A172 (cell line): ENCODE measurements around the gene ATRAID. TPM values are rescaled to one million over a fixed set of nuclear protein-coding genes. Genes with fewer than 3 reads are reported as not detected.

Experiments used
- DNase-seq: peaks from one replicate; pipeline ENCODE4 v3.0.0-alpha.2; 2015; ENCODE audit warnings: low spot score
- total RNA-seq: library from RNA; depleted of rRNA; stranded (reverse); fragments of >200 nt; shearing (Covaris generic); gene quantifications from 2 replicates; pipeline ENCODE4 v1.2.3, GENCODE V29; 2014; rRNA removed

Gene ATRAID
- total RNA-seq, 1 experiment from 2014 or later: 191 TPM

GRCh38 chr2:27250652-27251379 lies 39.0 kb downstream of the ATRAID start:
- no peak for DNase-seq

DNA sequence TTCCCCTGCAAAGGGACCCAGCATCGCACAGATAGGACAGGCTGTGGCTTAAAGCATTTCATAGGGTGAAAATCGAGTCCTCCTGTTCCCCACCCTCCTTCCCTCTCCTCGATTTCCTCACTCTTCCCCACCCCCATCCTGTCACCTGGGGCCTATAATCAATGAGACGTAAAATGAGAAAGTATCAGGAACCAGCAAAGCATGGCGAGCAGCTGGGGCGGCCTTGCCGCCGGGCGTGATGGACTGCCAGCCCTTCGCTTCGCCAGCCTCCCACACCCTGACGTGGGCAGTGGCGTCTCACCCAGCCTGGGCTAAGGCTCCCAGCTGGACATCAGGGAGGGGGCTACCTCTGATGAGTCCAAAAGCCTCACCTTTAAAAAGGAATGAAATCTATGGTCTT lies 39.9 kb downstream of the ATRAID start:
- DNase-seq: no peak

GRCh38 chr2:27255187-27255586 lies 43.3 kb downstream of the ATRAID start:
- DNase-seq: no peak

DNA sequence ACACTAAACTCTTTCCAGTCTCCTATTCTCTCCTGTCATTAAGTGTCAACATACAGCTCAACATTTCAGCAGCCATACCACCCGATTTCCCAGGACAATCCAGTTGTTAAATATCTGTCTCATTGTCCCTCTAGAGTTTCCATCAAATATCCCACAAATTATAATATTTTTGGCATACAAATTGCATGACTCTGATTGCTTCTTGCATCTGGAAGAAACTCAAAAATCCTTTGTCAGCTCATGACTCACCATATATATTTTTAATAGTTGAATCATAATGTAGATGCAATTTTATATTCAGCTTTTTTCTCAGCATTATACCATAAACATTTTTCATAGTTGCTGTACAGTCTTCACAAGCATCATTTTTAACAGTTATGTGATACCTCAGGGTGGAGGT lies 43.8 kb downstream of the ATRAID start:
- DNase-seq: no peak

- no peak for DNase-seq
Observed at GRCh38 chr2:27256855-27257454, 45.1 kb downstream of the ATRAID start.

DNA sequence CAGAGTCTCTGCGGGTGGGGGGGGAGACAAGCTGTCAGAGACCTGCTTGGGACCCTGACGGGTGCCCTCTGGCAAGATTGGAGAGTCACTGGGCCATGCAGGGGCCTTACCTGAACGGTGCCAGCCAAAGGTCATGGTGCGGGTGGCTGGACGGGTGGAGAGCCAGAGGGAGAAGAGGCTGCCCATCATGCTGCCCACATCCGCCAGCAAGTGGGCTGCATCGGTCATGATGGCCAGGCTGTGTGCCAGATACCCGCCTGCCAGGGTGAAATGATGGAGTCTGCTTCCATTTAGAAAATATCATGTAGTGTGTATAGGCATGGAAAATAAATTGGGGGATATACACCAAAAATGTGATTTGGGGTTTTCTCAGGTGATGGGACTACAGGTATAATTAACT lies 46.2 kb downstream of the ATRAID start:
- no peak for DNase-seq

GRCh38 chr2:27261241-27261925 lies 49.5 kb downstream of the ATRAID start:
- DNase-seq: no peak

DNA sequence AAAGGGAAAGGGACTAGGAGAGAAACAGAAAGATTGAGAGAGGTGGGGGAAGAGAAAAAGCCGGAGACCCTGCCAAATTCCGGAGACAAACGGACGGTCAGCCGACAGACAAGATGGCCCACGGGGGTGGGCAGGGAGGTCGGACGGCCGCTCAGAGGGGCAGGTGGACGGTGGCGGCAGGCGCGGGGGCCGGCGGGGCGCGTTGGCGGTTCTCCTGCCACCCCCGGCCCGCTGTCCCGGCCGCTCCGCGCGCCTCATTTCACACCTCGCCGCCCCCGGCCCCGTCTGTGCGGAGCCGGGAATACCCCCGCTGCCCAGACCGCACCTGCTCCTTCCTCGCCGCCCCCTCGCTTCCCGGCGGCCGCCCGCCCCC lies 50.1 kb downstream of the ATRAID start:
- DNase-seq: no peak

GRCh38 chr2:27262379-27263286 lies 50.8 kb downstream of the ATRAID start, which contains the start of gene SLC30A3:
SLC30A3 (minus strand) TSS chr2:27263047; CDS start chr2:27262906, 141 bp downstream.
- DNase-seq: peak; percentile 47

DNA sequence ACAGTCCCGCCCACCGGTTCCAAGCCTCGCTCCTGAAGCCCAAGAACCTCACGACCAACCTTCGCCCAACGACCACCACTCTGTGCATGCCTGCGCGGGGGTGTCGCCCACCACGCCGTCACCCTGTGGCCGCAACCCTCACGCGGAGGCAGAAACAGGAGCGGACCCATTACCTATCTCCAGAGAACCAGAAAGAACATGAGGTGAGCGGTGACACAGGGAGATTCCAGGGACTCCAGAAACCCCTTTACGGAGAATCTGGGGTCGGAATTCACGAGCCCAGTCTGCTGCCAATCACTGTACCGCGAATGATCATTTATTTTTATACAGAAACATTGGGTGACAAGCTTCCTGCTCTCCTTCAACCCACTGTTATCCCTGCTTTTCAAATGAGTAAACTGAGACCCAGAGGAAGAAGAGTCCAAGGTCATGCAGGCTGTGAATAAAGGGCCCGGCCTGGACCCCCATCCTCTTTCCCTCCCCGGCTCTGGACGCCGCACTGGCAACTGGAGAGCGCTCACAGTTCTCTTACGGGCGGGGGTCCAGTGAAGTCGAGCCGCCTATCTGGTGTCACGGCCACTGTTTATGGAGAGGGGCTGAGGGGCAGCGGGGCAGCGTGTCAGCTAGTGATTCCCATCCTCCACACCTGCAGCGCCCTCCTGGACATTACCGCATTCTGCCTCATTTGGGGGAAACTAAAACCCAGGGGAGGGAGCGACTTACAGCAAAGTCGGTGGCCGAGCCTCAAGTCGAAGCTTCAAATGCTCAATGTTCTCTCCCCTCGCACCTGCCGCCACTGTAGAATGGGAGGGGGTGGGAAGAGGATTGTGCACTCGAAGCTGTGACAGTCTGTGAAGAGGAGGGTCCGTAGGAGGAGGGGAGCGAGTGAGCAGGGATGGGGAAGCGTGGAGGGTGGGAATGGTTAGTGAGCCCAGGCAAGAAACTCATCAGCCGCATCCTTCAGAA lies 51.7 kb downstream of the ATRAID start:
- DNase-seq: no peak

- no peak for DNase-seq
Observed at GRCh38 chr2:27264253-27264752, 52.5 kb downstream of the ATRAID start.

GRCh38 chr2:27264753-27265535 lies 53.1 kb downstream of the ATRAID start:
- no peak for DNase-seq

- DNase-seq: no peak
Observed at GRCh38 chr2:27265536-27265870, 53.7 kb downstream of the ATRAID start.

Other genes with a start within 250 kb of the ATRAID start
- 7.1 and 9.7 TPM in 2 replicates for gene MAPRE3, start 241.4 kb upstream of the ATRAID start, total RNA-seq
- 53.8 and 57.7 TPM in 2 replicates for gene TMEM214, start 179.1 kb upstream of the ATRAID start, total RNA-seq
- gene AGBL5, start 160.4 kb upstream of the ATRAID start, total RNA-seq: 41.4 and 44.3 TPM in 2 replicates
- gene OST4, start 140.4 kb upstream of the ATRAID start, total RNA-seq: 334 and 356 TPM in 2 replicates
- 0.10 and 0.47 TPM in 2 replicates for gene EMILIN1, start 133.4 kb upstream of the ATRAID start, total RNA-seq
- gene KHK, start 125.3 kb upstream of the ATRAID start, total RNA-seq: 8.7 and 10.3 TPM in 2 replicates
- gene CGREF1, start 92.9 kb upstream of the ATRAID start, total RNA-seq: 0.17 and 0.40 TPM in 2 replicates
- gene ABHD1, start 88.2 kb upstream of the ATRAID start, total RNA-seq: 2.2 TPM in 1 of 2 replicates, not detected in the other
- 79.5 and 89.2 TPM in 2 replicates for gene PREB, start 77.4 kb upstream of the ATRAID start, total RNA-seq
- gene PRR30, start 72.6 kb upstream of the ATRAID start, total RNA-seq: not detected in 2 replicates
- gene TCF23, start 63.0 kb upstream of the ATRAID start, total RNA-seq: not detected in 2 replicates
- 41.8 and 67.4 TPM in 2 replicates for gene SLC5A6, start 227 bp downstream of the ATRAID start, total RNA-seq
- gene CAD, start 5.3 kb downstream of the ATRAID start, total RNA-seq: 27.5 and 30.9 TPM in 2 replicates
- gene SLC30A3, start 51.0 kb downstream of the ATRAID start, total RNA-seq: 3.2 and 6.5 TPM in 2 replicates
- not detected in 2 replicates for gene DNAJC5G, start 63.4 kb downstream of the ATRAID start, total RNA-seq
- gene TRIM54, start 70.4 kb downstream of the ATRAID start, total RNA-seq: 0.96 and 0.98 TPM in 2 replicates
- 4.1 and 5.0 TPM in 2 replicates for gene UCN, start 96.4 kb downstream of the ATRAID start, total RNA-seq
- 91.0 and 108 TPM in 2 replicates for gene MPV17, start 111.1 kb downstream of the ATRAID start, total RNA-seq
- gene GTF3C2, start 144.7 kb downstream of the ATRAID start, total RNA-seq: 56.4 and 67.8 TPM in 2 replicates
- gene EIF2B4, start 158.3 kb downstream of the ATRAID start, total RNA-seq: 31.2 and 43.4 TPM in 2 replicates
- gene SNX17, start 158.6 kb downstream of the ATRAID start, total RNA-seq: 202 and 226 TPM in 2 replicates
- 1.4 TPM in 1 of 2 replicates, not detected in the other for gene ZNF513, start 168.7 kb downstream of the ATRAID start, total RNA-seq
- 185 and 200 TPM in 2 replicates for gene PPM1G, start 197.6 kb downstream of the ATRAID start, total RNA-seq
- 170 and 206 TPM in 2 replicates for gene NRBP1, start 216.6 kb downstream of the ATRAID start, total RNA-seq
- gene KRTCAP3, start 230.3 kb downstream of the ATRAID start, total RNA-seq: not detected in 2 replicates